H9 (cell line): ENCODE results near the gene GTF3C6. TPM values are rescaled to one million over a fixed set of nuclear protein-coding genes. Genes with fewer than 3 reads are reported as not detected.

Experiments
- DNase-seq: peaks from one replicate; pipeline ENCODE4 v3.0.0-alpha.2; 2017
- H2AFZ ChIP-seq: one replicate; pipeline ENCODE4 v1.6.1; 2013; ENCODE audit warnings: mild to moderate bottlenecking, low read length, control low read depth, moderate library complexity
- H2AK5ac ChIP-seq: 2 replicates; pipeline ENCODE4 v1.6.1; 2013; ENCODE audit warnings: low read length, control low read depth, mixed read lengths; ENCODE audit not compliant: insufficient read length
- H2BK120ac ChIP-seq: one replicate; pipeline ENCODE4 v1.6.1; 2013; ENCODE audit warnings: low read depth, mild to moderate bottlenecking, low read length, control low read depth, inconsistent platforms; ENCODE audit not compliant: poor library complexity, severe bottlenecking
- H2BK12ac ChIP-seq: 2 replicates; pipeline ENCODE4 v1.6.1; 2013; ENCODE audit warnings: low read length, control low read depth, mixed read lengths, low read depth; ENCODE audit not compliant: insufficient read length
- H2BK15ac ChIP-seq: 2 replicates; pipeline ENCODE4 v1.6.1; 2013; ENCODE audit warnings: low read depth, low read length, control low read depth
- H2BK20ac ChIP-seq: one replicate; pipeline ENCODE4 v1.6.1; 2013; ENCODE audit warnings: low read depth, mild to moderate bottlenecking, low read length, control low read depth, inconsistent platforms; ENCODE audit not compliant: poor library complexity, severe bottlenecking
- H2BK5ac ChIP-seq: 2 replicates; pipeline ENCODE4 v1.6.1; 2013; ENCODE audit warnings: low read length, control low read depth, mixed read lengths; ENCODE audit not compliant: insufficient read length
- H3K14ac ChIP-seq: 2 replicates; pipeline ENCODE4 v1.6.1; 2013; ENCODE audit warnings: low read length, control low read depth; ENCODE audit not compliant: insufficient read depth
- H3K18ac ChIP-seq: 2 replicates; pipeline ENCODE4 v1.6.1; 2013; ENCODE audit warnings: low read depth, mild to moderate bottlenecking, mixed read lengths, low read length, control low read depth; ENCODE audit not compliant: insufficient read length
- H3K23ac ChIP-seq: 2 replicates; pipeline ENCODE4 v1.6.1; 2013; ENCODE audit warnings: low read length, control low read depth, mixed read lengths, low read depth; ENCODE audit not compliant: insufficient read length
- H3K23me2 ChIP-seq: 2 replicates; pipeline ENCODE4 v1.6.1; 2013; ENCODE audit warnings: low read depth, mild to moderate bottlenecking, mixed read lengths, low read length, control low read depth; ENCODE audit not compliant: insufficient read length, poor library complexity, severe bottlenecking
- H3K27ac ChIP-seq: 2 replicates; pipeline ENCODE4 v1.5.1; 2013; ENCODE audit warnings: low read length, control low read depth, mixed read lengths, low read depth; ENCODE audit not compliant: insufficient read length
- H3K27me3 ChIP-seq: 2 replicates; pipeline ENCODE4 v1.6.1; 2013; ENCODE audit warnings: low read length, control low read depth, inconsistent platforms; ENCODE audit not compliant: insufficient read depth
- H3K4ac ChIP-seq: 2 replicates; pipeline ENCODE4 v1.6.1; 2013; ENCODE audit warnings: low read depth, mild to moderate bottlenecking, control low read depth, inconsistent platforms, low read length, moderate library complexity
- H3K4me1 ChIP-seq: 2 replicates; pipeline ENCODE4 v1.6.1; 2013; ENCODE audit warnings: low read length, control low read depth, inconsistent platforms; ENCODE audit not compliant: insufficient read depth
- H3K4me2 ChIP-seq: 2 replicates; pipeline ENCODE4 v1.6.1; 2013; ENCODE audit warnings: low read length, control low read depth, mixed read lengths; ENCODE audit not compliant: insufficient read length, insufficient read depth
- H3K56ac ChIP-seq: 2 replicates; pipeline ENCODE4 v1.6.1; 2013; ENCODE audit warnings: low read depth, mild to moderate bottlenecking, mixed read lengths, low read length, control low read depth; ENCODE audit not compliant: insufficient read length
- H3K79me1 ChIP-seq: 2 replicates; pipeline ENCODE4 v1.6.1; 2013; ENCODE audit warnings: low read depth, mild to moderate bottlenecking, moderate library complexity, low read length, control low read depth, inconsistent platforms; ENCODE audit not compliant: insufficient read depth, poor library complexity, severe bottlenecking
- H3K79me2 ChIP-seq: 2 replicates; pipeline ENCODE4 v1.6.1; 2013; ENCODE audit warnings: low read length, control low read depth, inconsistent platforms; ENCODE audit not compliant: insufficient read depth
- H3K9ac ChIP-seq: 2 replicates; pipeline ENCODE4 v1.6.1; 2013; ENCODE audit warnings: low read length, control low read depth, mixed read lengths; ENCODE audit not compliant: insufficient read length; ENCODE audit errors: extremely low read depth
- H3K9me3 ChIP-seq: one replicate; pipeline ENCODE4 v1.6.1; 2013; ENCODE audit warnings: low read depth, low read length, inconsistent platforms; ENCODE audit not compliant: control insufficient read depth
- H3T11ph ChIP-seq: one replicate; pipeline ENCODE4 v1.6.1; 2013; ENCODE audit warnings: mild to moderate bottlenecking, low read length, control low read depth, inconsistent platforms
- H4K20me1 ChIP-seq: one replicate; pipeline ENCODE4 v1.6.1; 2013; ENCODE audit not compliant: control insufficient read depth, insufficient read length, insufficient read depth
- H4K5ac ChIP-seq: 2 replicates; pipeline ENCODE4 v1.6.1; 2013; ENCODE audit warnings: low read depth, mild to moderate bottlenecking, mixed read lengths, low read length, control low read depth; ENCODE audit not compliant: insufficient read length
- H4K8ac ChIP-seq: replicated peaks from 2 replicates; pipeline ENCODE4 v1.6.1; 2013; ENCODE audit warnings: low read length, control low read depth, mixed read lengths, low read depth; ENCODE audit not compliant: insufficient read length
- H4K91ac ChIP-seq: 2 replicates; pipeline ENCODE4 v1.6.1; 2013; ENCODE audit warnings: low read depth, mild to moderate bottlenecking, moderate library complexity, mixed read lengths, low read length, control low read depth; ENCODE audit not compliant: insufficient read length
- H3K27ac Mint-ChIP-seq, 3 experiments: 2 replicates in 2 of 3; 3 replicates in 1 of 3; pipeline ENCODE4 v1.8.0; 2020 to 2021; ENCODE audit warnings: mixed read lengths in 3 of 3, mild to moderate bottlenecking in 1 of 3, moderate library complexity in 1 of 3
- H3K27me3 Mint-ChIP-seq: 2 replicates; pipeline ENCODE4 v1.8.0; 2021; ENCODE audit warnings: low read depth, mild to moderate bottlenecking, moderate library complexity, mixed read lengths
- H3K36me3 Mint-ChIP-seq, 3 experiments: 2 replicates in 2 of 3; 3 replicates in 1 of 3; pipeline ENCODE4 v1.8.0; 2020 to 2021; ENCODE audit warnings: low read depth in 3 of 3, mixed read lengths in 3 of 3; ENCODE audit not compliant: insufficient read depth in 1 of 3
- H3K4me1 Mint-ChIP-seq, 2 experiments: 2 replicates each; pipeline ENCODE4 v1.8.0; 2020; ENCODE audit warnings: mixed read lengths in 2 of 2
- H3K4me3 Mint-ChIP-seq, 2 experiments: 2 replicates in 1 of 2; 3 replicates in 1 of 2; pipeline ENCODE4 v1.8.0; 2020 to 2021; ENCODE audit warnings: mild to moderate bottlenecking in 2 of 2, mixed read lengths in 2 of 2, moderate library complexity in 1 of 2
- H3K9me3 Mint-ChIP-seq, 2 experiments: 2 replicates in 1 of 2; 3 replicates in 1 of 2; pipeline ENCODE4 v1.8.0; 2020; ENCODE audit warnings: mild to moderate bottlenecking in 2 of 2, mixed read lengths in 2 of 2, moderate library complexity in 1 of 2
- WGBS: extraction: QIAGEN DNeasy Blood & Tissue Kit; methylation state at CpG from one replicate; pipeline ENCODE4 v1.1.7; 2013; ENCODE audit warnings: missing lambda C conversion rate, low lambda C conversion rate, mixed read lengths; ENCODE audit not compliant: insufficient read length; ENCODE audit errors: extremely low coverage; 5-methylcytosine and 5-hydroxymethylcytosine counted together
- total RNA-seq: library from RNA; stranded (reverse); gene quantifications from 2 replicates; pipeline ENCODE4 v1.2.1, GENCODE V29; 2021
- TF ChIP-seq, protein P1 (sequence below): fragments of 200-600 bp; sonication (generic); conservative IDR thresholded peaks from 3 replicates; pipeline ENCODE4 v1.8.0; 2021; ENCODE audit warnings: antibody characterized with exemption, mild to moderate bottlenecking

GTF3C6 gene
- total RNA-seq, 1 experiment from 2014 or later, result 106 TPM

DNA sequence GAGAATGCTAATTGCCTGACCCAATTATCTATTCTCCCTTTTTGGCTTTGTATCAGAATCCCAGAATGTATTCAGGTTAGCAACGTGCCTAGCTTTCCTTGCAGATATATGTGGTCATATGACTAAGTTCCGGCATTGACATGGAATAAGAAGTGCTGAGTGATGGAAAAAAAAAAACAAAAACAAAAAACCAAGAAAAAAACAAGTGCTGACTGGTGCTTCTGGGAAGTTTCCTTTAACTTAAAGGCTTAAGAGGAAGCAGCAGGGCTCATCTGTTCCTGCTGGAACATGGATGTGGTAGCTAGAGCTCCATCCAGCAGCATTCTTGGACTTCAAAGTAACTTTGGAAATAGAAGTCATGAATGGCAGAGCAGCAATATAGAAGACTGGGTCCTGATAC lies 13.0 kb downstream of the GTF3C6 start:
- no peaks in the 10 kb centered on the region for H4K20me1 ChIP-seq

More for the DNA sequence above, 13.0 kb downstream of the GTF3C6 start:
- Mint-ChIP-seq H3K4me3 (no peak overlapping the region), H3K27me3 (peaks cover under 1% of the 10 kb centered on the region; the same call in 1 of the 2 replicates), H3K27ac (no peak overlapping the region; a peak in 1 of 7 replicates), H3K36me3 (peaks cover 21 to 24% (median 23%) of the 10 kb centered on the region in 3 experiments; a peak in 6 of 7 replicates), H3K9me3 (no peaks in the 10 kb centered on the region), H3K4me1 (no peaks in the 10 kb centered on the region)
- no peak overlapping the region for H3K4ac ChIP-seq
- no peak overlapping the region for H3K27ac ChIP-seq
- no peaks in the 10 kb centered on the region for H3K79me1 ChIP-seq
- H2BK120ac ChIP-seq, result no peak overlapping the region
- no peak overlapping the region for H3K14ac ChIP-seq
- H2BK20ac ChIP-seq, result no peak overlapping the region
- no peak overlapping the region for H3K23ac ChIP-seq
- no peak overlapping the region for H3K56ac ChIP-seq
- no peak overlapping the region for H2BK15ac ChIP-seq
- H3K27me3 ChIP-seq, result no peaks in the 10 kb centered on the region
- DNase-seq, result no peak
- H4K91ac ChIP-seq, result no peak overlapping the region
- no peak overlapping the region for H2BK5ac ChIP-seq
- H2BK12ac ChIP-seq, result no peak overlapping the region
- TF ChIP-seq, protein P1, sequence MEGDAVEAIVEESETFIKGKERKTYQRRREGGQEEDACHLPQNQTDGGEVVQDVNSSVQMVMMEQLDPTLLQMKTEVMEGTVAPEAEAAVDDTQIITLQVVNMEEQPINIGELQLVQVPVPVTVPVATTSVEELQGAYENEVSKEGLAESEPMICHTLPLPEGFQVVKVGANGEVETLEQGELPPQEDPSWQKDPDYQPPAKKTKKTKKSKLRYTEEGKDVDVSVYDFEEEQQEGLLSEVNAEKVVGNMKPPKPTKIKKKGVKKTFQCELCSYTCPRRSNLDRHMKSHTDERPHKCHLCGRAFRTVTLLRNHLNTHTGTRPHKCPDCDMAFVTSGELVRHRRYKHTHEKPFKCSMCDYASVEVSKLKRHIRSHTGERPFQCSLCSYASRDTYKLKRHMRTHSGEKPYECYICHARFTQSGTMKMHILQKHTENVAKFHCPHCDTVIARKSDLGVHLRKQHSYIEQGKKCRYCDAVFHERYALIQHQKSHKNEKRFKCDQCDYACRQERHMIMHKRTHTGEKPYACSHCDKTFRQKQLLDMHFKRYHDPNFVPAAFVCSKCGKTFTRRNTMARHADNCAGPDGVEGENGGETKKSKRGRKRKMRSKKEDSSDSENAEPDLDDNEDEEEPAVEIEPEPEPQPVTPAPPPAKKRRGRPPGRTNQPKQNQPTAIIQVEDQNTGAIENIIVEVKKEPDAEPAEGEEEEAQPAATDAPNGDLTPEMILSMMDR, result no peak
- H2AFZ ChIP-seq, result no peak overlapping the region
- H3K79me2 ChIP-seq, result no peaks in the 10 kb centered on the region
- H4K5ac ChIP-seq, result no peak overlapping the region
- no peak overlapping the region for H4K8ac ChIP-seq
- no peak overlapping the region for H2AK5ac ChIP-seq
- H3K9ac ChIP-seq, result no peak overlapping the region
- H3K4me1 ChIP-seq, result no peaks in the 10 kb centered on the region
- no peak overlapping the region for H3K18ac ChIP-seq
- H3K23me2 ChIP-seq, result no peaks in the 10 kb centered on the region
- no peaks in the 10 kb centered on the region for H3K9me3 ChIP-seq
- H3K4me2 ChIP-seq, result no peak overlapping the region
- H3T11ph ChIP-seq, result no peak overlapping the region
- WGBS, result no CpG with 5 or more reads among the region's 2 CpGs
